H7 (cell line): ENCODE measurements around the gene FUBP3. TPM values are rescaled to one million over a fixed set of nuclear protein-coding genes. Genes with fewer than 3 reads are reported as not detected.

Source experiments
- DNase-seq: peaks from one replicate; pipeline ENCODE4 v3.0.0; 2012
- H3K27me3 ChIP-seq: 2 replicates; pipeline ENCODE4 v1.6.0; 2011; ENCODE audit warnings: mild to moderate bottlenecking, low read length; ENCODE audit not compliant: control insufficient read depth, insufficient read depth
- H3K36me3 ChIP-seq: replicated peaks from 2 replicates; pipeline ENCODE4 v1.5.1; 2011; ENCODE audit warnings: low read length; ENCODE audit not compliant: control insufficient read depth, insufficient read depth
- H3K4me3 ChIP-seq: 2 replicates; pipeline ENCODE4 v1.5.1; 2011; ENCODE audit warnings: low read depth, mild to moderate bottlenecking, control low read depth, low read length, moderate library complexity; ENCODE audit not compliant: insufficient read depth
- total RNA-seq: library from RNA; depleted of rRNA; stranded (reverse); fragments of >200 nt; shearing (Covaris generic); gene quantifications from 2 replicates; pipeline ENCODE4 v1.2.3, GENCODE V29; 2014

FUBP3 gene
- total RNA-seq, 1 experiment from 2014 or later, result 43.9 TPM

GRCh38 chr9:130639866-130640555 is 60.6 kb downstream of the FUBP3 start:
- peaks cover 7% of the 10 kb centered on the region for H3K36me3 ChIP-seq
- DNase-seq, result peak; percentile 30
- H3K4me3 ChIP-seq, result no peak overlapping the region
- no peaks in the 10 kb centered on the region for H3K27me3 ChIP-seq

GRCh38 chr9:130640681-130641080 is 61.3 kb downstream of the FUBP3 start:
- H3K27me3 ChIP-seq, result no peaks in the 10 kb centered on the region
- DNase-seq, result peak; percentile 74
- peaks cover 4% of the 10 kb centered on the region for H3K36me3 ChIP-seq
- no peak overlapping the region for H3K4me3 ChIP-seq

GRCh38 chr9:130642926-130643325 is 63.5 kb downstream of the FUBP3 start:
- Histone ChIP-seq H3K27me3 (no peaks in the 10 kb centered on the region), H3K36me3 (no peaks in the 10 kb centered on the region), H3K4me3 (no peak overlapping the region)
- DNase-seq, result no peak

GRCh38 chr9:130651221-130651620 is 71.8 kb downstream of the FUBP3 start:
- Histone ChIP-seq H3K4me3 (no peak overlapping the region), H3K27me3 (peaks cover 7% of the 10 kb centered on the region), H3K36me3 (no peaks in the 10 kb centered on the region)
- peak; percentile 38 for DNase-seq

GRCh38 chr9:130651752-130652151 is 72.4 kb downstream of the FUBP3 start:
- Histone ChIP-seq H3K4me3 (no peak overlapping the region), H3K27me3 (peaks cover 13% of the 10 kb centered on the region), H3K36me3 (no peaks in the 10 kb centered on the region)
- no peak for DNase-seq

GRCh38 chr9:130654879-130655278 is 75.5 kb downstream of the FUBP3 start:
- H3K4me3 ChIP-seq, result no peak overlapping the region
- peaks cover 42% of the 10 kb centered on the region for H3K27me3 ChIP-seq
- H3K36me3 ChIP-seq, result no peaks in the 10 kb centered on the region
- no peak for DNase-seq

- H3K36me3 ChIP-seq, result no peaks in the 10 kb centered on the region
- peaks cover 84% of the 10 kb centered on the region for H3K27me3 ChIP-seq
- DNase-seq, result peak; percentile 83
- H3K4me3 ChIP-seq, result peak overlapping the region; percentile 8; the same call in 1 of the 2 replicates
Measured at GRCh38 chr9:130658893-130659698, 79.7 kb downstream of the FUBP3 start.

GRCh38 chr9:130659699-130660248 is 80.4 kb downstream of the FUBP3 start:
- no peaks in the 10 kb centered on the region for H3K36me3 ChIP-seq
- peak; percentile 92 for DNase-seq
- H3K4me3 ChIP-seq, result peak overlapping the region; percentile 28
- H3K27me3 ChIP-seq, result peaks cover 91% of the 10 kb centered on the region

GRCh38 chr9:130660326-130660682 is 80.9 kb downstream of the FUBP3 start:
- H3K27me3 ChIP-seq, result peaks cover 96% of the 10 kb centered on the region
- peak overlapping the region; percentile 28 for H3K4me3 ChIP-seq
- no peaks in the 10 kb centered on the region for H3K36me3 ChIP-seq
- no peak for DNase-seq

- H3K27me3 ChIP-seq, result peaks cover 98% of the 10 kb centered on the region
- peak; percentile 92 for DNase-seq
- H3K4me3 ChIP-seq, result peak overlapping the region; percentile 28
- no peaks in the 10 kb centered on the region for H3K36me3 ChIP-seq
Measured at GRCh38 chr9:130660683-130661450, 81.5 kb downstream of the FUBP3 start.

GRCh38 chr9:130661451-130662098 is 82.2 kb downstream of the FUBP3 start:
- peak overlapping the region; percentile 19; the same call in 1 of the 2 replicates for H3K4me3 ChIP-seq
- H3K27me3 ChIP-seq, result peaks cover 98% of the 10 kb centered on the region
- H3K36me3 ChIP-seq, result no peaks in the 10 kb centered on the region
- peak; percentile 79 for DNase-seq

- DNase-seq, result peak; percentile 87
- no peak overlapping the region for H3K4me3 ChIP-seq
- peaks cover 98% of the 10 kb centered on the region for H3K27me3 ChIP-seq
- H3K36me3 ChIP-seq, result no peaks in the 10 kb centered on the region
Measured at GRCh38 chr9:130662099-130662969, 83.0 kb downstream of the FUBP3 start.

- DNase-seq, result peak; percentile 79
Measured at GRCh38 chr9:130662970-130663257, 83.5 kb downstream of the FUBP3 start.

More at GRCh38 chr9:130662970-130663257, 83.5 kb downstream of the FUBP3 start:
- Histone ChIP-seq H3K36me3 (no peaks in the 10 kb centered on the region), H3K4me3 (peak overlapping the region; percentile 42; the same call in 1 of the 2 replicates), H3K27me3 (peaks cover 100% of the 10 kb centered on the region)
